NCI-H187 (cell line): ENCODE measurements around the gene CHTF8.
A peak's percentile ranks its signal among the peaks of the same experiment; 100 is the strongest.

Experiments used
- DNase-seq, 2 experiments: peaks; one replicate each; lab custom pipeline; 2025; lab: John Stamatoyannopoulos, UW

The CHTF8 gene

DNA sequence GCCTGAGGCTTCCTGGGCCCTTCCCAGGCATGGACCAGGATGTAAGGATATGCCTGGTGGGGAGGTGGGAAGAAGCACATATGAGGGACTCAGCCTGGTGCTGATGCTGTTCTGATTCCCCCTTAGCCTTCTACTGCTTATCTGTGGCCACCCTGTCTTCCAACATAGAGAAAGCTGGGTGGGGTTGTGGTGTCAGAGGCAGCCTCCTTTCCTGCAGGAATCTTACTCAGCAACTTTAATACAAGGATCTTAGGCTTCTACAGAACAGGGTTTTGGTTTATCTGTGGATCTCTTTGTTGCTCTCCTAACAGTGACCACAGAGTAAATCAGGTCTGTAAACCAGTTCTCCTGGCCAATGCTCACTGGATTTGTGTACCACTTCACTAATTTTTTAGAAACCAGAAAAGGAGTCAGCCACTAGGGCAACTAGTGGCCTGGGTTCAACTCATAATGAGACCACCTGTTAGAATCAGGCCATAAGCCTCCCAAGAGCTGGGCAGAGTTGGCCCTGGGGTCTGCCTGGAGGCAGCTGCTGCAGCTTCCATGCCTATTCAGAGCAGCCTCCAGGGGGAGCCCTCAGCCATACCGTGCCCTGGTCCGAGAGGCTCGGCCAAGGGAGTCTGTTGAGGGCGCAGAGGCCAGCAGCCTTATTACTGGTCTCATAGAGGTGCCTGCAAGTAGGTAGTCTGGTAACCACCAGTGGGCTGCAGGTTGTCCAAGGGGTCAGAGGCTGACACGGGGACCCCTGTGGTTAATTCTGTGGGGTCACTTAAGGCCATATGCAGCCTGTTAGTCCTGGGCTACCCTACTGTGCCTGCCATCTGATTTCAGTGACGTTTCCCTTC, 19.9 kb downstream of the CHTF8 start:
- no peak for DNase-seq

DNA sequence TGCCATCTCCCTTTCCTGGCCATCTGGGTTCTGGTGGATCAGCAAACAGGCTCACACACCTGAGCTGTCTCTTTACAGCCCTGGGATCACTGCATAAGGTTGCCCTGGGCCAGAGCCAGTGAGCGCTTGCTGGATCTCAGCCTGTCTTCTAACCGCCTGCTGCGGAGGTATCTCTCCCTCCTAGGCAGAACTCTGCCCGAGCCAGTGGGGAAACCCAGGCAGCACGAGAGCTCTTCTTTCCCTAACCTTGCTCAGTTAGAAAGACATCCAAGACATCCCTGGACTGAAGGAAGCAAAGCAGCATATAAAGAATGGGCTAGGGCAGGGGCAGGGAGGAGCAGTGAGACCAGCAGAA, 20.5 kb downstream of the CHTF8 start:
- DNase-seq = no peak

DNA sequence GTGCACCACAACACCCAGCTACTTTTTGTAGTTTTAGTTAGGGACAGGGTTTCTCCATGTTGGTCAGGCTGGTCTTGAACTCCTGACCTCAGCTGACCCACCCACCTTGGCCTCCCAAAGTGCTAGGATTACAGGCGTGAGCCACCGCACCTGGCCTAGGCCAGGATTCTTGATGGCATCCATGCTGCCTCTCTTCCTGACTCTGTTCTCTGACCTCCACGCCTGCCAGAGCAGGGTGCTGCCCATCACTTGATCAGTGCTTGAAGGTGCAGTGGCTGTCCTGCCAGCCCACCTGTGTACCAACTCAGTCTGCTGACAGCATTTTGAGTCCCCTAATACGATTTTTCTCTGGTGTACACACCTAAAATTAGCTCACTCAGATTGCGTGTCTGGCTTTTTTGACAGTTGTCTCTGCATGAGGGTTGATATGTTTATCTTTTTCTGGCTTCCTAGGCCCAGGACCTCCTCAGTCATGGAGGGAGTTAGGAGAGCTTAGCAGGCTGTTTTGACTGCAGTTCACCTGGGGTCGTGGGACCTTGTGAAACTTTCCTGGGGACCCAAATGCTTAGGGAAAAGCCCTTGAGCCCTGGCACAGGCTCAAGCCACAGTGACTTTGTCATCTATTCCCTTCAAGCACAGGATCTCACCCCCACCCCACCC, 21.0 kb downstream of the CHTF8 start:
- no peak for DNase-seq

DNA sequence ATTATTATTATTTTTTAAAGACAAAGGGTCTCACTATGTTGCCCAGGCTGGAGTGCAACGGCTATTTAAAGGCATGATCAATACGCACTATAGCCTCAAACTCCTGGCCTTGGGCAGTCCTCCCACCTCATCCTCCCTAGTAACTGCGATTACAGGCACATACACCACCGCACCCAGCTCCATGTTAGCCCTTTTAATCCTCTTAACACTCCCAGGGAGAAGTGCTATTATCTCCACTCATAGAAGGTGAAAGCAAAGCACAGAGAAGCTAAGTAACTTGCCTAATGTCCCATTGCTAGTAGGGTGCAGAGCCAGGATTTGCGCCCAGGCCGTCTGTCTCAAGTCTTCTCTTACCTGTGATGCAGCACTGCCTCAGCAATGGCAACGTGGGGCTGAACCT, 22.0 kb downstream of the CHTF8 start:
- DNase-seq = no peak

DNA sequence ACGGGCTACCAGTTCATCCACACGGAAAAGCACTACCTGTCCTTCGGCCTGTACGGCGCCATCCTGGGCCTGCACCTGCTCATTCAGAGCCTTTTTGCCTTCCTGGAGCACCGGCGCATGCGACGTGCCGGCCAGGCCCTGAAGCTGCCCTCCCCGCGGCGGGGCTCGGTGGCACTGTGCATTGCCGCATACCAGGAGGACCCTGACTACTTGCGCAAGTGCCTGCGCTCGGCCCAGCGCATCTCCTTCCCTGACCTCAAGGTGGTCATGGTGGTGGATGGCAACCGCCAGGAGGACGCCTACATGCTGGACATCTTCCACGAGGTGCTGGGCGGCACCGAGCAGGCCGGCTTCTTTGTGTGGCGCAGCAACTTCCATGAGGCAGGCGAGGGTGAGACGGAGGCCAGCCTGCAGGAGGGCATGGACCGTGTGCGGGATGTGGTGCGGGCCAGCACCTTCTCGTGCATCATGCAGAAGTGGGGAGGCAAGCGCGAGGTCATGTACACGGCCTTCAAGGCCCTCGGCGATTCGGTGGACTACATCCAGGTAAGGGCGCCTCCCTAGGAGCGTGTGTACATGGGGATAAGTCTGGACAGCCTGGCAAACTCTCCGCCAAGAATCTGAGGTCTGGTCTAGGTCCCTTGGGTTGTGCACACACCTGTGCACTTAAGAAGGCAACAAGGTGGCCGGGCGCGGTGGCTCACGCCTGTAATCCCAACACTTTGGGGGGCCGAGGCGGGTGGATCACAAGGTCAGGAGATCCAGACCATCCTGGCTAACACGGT, 22.7 kb downstream of the CHTF8 start:
- no peak for DNase-seq

DNA sequence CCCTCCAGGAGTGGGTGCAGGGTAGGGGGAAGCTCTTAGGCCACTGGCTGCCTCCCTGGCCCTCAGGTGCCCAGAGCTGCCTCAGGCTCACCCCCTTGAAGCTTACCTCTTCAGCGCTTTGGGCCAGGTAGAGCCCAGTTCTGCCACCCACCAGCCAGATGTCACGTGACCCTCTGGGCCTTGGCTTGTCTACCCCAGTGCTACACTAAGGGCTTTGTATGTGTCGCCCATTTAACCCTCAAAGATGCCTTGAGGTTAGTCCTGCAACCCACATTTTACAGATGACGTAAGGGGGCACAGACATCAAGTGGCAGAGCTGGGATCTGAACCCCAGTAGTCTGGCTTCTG, 23.5 kb downstream of the CHTF8 start:
- no peak for DNase-seq

DNA sequence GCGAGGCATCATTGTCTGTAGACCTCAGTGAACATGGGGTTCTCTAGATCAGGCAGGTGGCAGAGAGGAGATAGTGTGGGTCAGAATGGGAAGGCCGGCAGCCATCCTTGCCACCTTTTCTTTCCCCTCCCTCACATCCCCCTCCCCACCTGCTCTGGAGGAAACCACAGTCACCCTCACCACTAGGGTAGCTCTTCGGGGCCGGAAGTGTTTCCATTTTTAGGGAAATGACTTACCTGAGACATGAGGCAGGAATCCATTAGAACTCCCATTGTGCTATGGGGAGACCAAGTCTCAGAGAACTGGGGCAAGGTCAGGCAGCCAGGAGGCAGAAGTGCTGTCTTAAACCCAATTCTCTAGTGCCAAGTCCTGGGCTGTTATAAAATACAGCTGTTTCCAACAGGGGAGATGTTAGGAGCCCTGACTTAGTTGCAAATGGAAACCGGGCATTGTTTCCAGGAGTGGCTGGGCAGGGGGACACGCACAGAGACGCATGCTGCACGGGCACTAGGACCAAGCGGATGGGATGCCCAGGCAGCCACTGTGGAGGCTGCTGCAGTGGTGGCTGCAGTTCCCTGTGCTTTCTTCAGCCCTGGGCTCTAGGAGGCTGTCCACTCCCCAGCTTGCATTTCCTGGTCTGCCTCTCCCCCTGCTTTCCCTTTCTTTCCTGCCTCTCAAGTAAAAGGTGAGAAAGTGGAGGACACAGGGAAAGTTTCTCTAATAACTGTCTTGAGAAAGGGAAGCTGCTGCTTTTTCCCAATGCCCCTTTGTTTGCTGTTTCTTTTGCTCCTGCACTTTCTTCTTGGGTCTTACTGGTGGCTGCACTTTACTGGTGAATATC, 24.1 kb downstream of the CHTF8 start:
- DNase-seq = no peak

DNA sequence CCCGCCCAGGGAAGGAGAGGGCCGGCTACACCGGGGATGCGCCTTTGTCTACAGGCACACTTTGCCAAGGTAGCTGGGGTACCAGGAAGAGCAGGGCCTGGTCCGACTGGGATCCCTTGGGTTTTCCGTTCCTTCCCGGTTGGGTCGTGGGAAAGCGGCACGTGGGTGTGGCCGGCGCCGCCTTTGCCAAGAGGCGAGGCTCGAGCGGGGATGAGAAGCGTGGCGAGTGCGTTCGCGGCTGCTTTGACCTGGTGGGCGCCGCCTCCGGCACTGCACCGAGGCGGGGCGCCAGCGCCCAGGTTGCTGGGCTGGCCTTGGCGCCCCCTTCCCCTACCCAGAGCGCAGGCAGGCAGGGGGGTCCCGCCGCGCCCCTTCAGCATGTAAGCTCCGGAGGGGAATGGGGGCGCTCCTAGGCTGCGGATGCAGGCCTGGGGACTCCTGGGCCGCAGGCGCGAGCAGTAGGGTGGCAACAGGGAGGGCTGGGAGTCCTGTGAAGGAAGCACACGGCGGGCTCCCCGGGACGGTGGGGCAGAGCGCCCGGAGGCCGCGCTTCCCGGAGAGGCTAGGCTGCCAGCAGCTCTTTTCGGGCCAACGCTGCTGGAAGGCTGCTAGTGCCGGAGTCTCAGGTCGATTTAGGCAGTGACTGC, 24.9 kb downstream of the CHTF8 start:
- no peak for DNase-seq

DNA sequence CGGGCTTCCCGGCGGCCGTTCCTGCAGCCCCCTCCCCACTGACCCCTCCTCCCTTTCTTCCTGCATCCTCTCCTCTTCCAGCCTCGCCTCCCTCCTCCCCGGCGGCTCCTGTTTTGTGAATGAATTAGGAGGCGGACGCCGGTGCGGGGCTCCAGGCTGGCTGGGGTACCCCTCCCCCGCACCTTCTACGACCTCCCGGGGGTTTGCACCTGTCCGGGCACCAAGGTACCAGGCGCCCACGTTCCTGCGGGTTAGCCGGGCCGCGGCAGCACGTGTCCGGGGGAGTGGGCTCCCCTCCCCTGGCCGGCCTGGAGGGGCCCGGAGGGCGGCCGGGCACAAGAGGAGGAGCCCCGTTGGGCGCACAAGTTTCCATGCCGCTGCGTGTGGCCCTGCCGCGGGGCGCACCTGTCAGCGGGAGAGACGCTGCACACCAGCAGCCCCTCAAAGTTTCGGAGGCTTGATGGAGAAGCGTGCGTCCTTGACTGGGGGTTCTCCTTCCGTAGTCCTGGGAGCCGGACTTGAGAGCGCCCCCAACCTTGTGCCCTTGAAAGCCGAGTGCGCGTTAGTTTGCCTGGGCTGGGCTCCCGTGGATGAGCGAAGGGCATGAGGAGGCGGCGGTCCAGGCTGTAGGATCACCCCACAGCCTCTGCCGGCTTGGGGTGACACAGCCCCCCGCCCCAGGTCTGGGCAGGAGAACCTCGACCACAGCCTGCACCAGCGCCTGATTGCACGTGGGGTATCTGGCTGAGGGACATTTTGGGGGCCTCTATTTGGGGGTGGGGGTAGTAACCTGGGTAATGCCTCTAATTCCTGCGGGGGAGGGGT, 25.7 kb downstream of the CHTF8 start:
- no peak for DNase-seq

DNA sequence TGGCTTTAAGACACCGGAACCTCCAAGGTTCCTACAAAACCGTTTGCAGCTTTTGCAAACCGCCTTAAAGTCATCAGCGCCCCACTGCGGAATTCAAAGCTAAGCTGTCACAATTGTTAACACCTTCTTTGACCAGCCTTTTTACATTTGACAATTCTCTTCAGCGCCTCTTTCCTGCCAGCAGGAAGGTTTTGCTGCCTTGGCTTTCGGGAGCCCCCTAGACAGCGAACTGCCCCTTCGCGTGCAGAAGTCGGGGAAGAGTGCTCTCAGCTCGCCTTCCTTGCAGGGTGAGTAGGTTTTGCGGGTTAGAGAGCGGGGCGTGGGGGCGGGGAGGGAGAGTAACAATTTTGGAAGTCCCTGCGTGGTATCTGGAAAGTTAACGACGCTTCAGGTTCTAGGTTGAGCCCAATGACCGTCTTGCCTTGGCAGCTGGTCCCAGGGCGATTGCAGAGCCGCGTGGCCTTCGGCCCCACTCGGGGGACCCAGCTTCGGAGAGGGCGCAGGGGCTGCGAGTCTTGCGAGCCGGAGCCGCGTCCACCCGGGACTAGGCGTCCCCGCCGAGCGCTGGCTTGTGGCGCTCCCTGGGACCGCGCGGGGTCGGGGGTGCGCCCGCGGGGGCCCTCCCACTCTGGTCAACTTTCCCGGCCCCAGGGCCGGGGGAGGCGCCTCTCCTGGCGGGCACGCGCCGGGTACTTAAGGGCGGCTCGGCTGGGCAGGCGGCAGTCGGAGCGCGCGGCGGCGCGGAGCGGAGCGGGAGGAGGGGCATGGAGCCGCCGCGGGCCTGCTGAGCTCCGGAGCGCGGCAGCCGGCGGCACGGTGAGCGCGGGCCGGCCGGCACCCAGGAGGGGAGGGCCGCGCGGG, 26.7 kb downstream of the CHTF8 start, which contains the start of gene HAS3:
Gene HAS3 (plus strand): TSS at position 153 of the 861 bp plus-strand sequence. CDS start 3,743 bp downstream, outside the sequence.
- peak; percentile 5 to 20 for DNase-seq

DNA sequence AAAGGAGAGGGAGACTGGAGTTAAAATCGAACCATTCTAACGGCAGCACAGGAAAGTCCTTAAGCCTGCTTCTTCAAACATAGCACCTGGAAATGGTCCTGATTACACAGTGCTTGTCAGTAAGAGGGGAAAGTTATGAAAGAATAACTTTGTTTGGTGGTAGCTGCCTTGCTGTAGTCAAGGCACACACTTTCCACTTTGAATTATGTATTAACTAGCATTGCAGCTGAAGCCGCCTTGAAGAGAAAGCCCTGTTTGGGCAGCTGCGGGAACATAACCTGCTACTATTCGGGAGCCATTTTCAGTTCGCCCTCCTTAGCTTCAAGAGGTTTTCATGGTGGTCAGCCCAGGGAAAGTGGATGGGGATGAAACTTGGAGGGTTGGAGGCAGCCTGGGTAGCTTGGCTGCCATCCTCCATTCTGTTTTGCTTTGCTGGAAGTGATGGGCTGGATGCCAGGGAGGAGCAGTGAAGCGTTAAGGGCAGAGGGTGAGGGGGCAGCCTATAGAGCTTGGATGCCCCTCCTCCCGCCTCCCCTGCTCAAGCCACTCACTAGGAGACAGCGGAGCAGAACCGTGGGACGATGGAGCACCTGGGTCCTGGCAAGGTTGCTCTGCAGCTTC, 32.2 kb downstream of the CHTF8 start:
- peak; percentile 24 to 60 for DNase-seq

DNA sequence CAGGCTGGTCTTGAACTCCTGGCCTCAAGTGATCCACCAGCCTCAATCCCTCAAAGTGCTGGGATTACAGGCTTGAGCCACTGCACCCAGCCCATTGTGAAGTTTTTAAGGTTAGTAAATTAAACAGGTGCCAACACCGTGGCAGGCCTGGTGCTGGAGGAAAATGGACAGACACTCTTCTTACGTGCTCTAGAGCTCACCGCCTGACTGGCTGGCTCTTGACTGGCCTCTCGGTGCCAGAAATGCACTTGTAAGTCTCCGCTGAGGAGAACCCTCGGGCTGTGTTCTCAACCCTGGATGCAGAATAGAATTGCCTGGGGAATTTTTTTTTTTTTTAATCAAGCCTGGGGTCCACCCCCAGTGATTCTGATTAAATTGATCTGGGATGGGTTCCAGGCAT, 37.2 kb downstream of the CHTF8 start:
- no peak for DNase-seq

DNA sequence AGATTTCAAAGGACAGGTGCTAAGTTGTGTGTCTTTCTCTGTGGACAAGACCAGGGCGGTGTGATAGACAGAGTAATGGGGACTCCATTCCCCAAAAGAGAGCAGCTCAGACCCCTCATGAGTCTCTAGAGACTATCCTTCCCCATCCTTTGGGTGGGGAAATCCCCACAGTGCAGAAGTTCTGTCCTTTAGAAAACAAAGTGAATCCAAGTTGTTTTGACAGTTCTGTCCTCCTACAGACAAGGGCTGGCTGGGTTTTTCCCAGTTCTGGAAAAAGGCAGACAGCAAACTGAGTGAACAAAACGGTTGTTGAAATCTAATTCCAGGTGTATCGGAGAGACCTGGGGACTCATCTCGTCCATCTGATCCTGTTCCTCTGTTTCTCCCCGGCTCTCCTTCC, 37.9 kb downstream of the CHTF8 start:
- no peak for DNase-seq

DNA sequence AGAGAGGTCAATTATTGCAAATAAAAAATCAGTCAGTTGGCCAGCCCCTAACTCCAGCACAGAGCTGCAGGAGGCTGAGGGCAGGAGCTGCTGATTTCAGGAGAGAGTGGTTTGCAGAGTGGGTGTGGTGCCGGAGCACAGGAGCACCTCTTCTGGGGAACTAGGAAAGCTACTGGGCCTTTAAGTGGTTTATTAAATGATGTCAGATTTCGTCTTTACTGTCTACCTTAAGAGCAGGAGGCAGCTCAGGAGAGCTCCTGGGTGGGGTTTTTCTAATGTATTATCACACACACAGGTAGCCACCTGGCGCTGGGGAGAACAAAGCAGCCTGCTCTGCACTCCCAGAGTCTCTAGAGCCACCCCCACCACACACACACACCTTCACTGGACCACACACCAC, 38.4 kb downstream of the CHTF8 start:
- DNase-seq = peak; percentile 28 to 47

DNA sequence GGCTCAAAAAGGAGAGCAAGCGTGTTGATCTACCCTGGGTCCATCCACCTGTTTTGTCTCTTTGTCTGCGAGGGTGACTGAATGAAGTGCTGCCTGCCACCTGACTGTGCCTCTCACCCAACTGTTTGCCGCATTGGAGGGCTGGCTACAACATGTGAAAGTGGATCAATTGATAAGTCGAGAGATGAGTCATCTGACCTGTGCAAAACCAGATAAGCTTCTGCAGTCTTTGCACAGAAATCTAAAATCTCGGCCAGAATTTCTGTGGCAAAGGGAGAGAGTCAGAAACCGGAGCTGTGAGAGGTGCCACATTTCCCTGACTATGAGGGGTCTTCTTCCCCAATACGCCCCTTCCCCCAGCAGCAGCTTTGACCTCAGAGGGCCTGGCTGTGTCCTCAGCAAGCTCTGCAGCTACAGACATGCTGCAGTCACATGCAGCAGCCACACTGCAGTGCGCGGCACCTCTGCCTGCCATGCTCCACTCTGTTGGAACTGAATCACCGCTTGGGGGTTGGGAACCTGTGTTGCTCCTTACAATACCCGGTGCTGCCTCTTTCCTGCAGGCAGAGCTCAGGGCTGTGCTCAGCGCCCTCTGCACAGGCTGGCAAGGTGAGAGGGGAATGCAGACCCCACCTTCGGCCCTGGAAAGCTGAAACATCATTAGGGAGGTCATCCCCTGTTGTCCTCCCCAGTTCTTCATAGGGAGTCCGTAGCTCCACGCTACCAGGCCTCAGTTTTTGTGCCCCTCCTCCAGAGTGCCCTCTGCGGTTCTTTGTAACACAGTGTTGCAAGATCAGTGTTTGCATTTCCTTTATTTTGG, 43.1 kb downstream of the CHTF8 start:
- no peak for DNase-seq

DNA sequence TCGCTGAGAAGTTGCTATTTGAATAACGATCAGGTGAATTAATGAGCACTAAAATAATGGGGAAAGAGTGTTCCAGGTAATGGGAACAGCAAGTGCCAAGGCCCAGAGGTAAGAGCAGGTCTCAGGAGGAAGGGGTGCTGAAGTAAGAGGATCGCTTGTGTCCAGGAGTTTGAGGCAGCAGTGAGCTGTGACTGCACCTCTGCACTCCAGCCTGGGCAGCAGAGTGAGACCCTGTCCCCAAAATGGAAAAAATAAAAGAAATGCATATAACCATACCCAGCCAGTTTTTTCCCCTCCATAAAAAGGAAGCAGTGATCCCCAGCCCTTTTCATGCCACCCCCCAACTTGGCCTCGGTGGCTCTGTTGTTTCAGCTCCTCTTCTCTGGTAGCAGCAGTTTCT, 43.7 kb downstream of the CHTF8 start:
- no peak for DNase-seq

DNA sequence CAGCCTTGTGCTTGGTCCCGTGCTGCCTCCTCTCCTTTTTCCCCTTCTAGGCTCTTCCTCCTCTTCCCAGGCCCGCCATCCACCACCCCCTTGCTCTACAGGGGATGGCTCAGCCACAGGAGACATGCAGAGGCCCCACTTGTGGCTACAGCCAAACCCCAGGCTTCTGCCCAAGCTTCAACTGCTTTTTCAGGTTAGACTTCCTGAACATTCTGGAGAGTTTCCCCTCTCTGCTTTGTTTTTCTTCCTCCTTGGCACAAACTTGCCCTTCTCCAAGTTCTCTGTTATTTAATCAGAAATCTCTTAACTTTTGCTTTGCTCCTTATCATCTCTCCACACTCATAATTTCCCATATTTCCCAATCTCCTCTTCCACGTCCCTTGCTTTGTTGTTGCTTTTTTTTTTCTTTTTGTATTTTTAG, 45.2 kb downstream of the CHTF8 start:
- no peak for DNase-seq

DNA sequence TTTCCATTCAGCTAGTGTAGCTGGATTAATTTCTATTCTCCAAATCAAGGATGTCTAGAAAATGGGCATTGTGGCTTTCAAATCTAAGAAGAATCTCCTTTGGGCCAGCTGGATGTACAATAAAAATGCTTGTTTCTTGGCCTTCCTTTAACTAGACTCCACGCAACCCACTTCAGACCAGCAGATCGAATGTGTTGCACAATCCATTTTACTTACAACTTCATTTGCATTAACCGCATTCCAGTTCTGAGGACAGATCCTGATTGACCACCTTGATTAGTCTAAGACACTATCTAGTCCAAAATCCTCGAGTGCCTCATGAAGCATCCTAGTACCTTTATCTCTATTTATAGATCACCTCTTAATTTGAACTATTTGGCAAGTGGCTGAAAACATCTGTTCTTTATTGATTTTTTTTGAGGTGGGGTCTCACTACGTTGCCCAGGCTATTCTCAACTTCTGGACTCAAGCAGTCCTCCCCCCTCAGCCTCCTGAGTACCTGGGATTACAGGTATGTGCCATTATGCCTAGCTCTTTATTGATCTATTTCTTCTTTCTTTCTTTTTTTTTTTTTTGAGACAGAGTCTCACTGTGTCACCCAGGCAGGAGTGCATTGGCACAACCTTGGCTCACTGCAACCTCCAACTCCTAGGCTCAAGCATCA, 47.2 kb downstream of the CHTF8 start:
- DNase-seq = no peak
